Stimulated activated CD4-positive, alpha-beta T cell treated with anti-CD3 and anti-CD28 coated beads, Interleukin-4, amount 100 ng/mL, for 1 hour (primary cell): ENCODE measurements around the gene RGSL1.
"Not testable (repeated sequence)": the region's sequence is repeated elsewhere in the genome, so short reads cannot be mapped to it uniquely, and the experiment has no call there.

Source experiments
- DNase-seq: peaks from one replicate; pipeline ENCODE4 v3.0.0-alpha.2; 2020

RGSL1 gene

GRCh38 chr1:182447124-182447523, 2.8 kb upstream of the RGSL1 start:
- DNase-seq: not testable (repeated sequence)

GRCh38 chr1:182447660-182448059, 2.3 kb upstream of the RGSL1 start:
- DNase-seq: no peak

- DNase-seq: no peak
These were observed 3.7 kb downstream of the RGSL1 start for GRCh38 chr1:182453631-182454030.

GRCh38 chr1:182457844-182458243, 7.9 kb downstream of the RGSL1 start:
- DNase-seq: no peak

GRCh38 chr1:182459949-182460348, 10.0 kb downstream of the RGSL1 start:
- no peak for DNase-seq

- no peak for DNase-seq
These were observed 10.6 kb downstream of the RGSL1 start for GRCh38 chr1:182460550-182460951.

- no peak for DNase-seq
These were observed 23.6 kb downstream of the RGSL1 start for GRCh38 chr1:182473556-182473955.

- no peak for DNase-seq
These were observed 26.7 kb downstream of the RGSL1 start for GRCh38 chr1:182476625-182477024.

GRCh38 chr1:182478238-182478637, 28.3 kb downstream of the RGSL1 start:
- DNase-seq: no peak

GRCh38 chr1:182484067-182484466, 34.1 kb downstream of the RGSL1 start:
- no peak for DNase-seq

- DNase-seq: no peak
These were observed 34.7 kb downstream of the RGSL1 start for GRCh38 chr1:182484531-182485257.

GRCh38 chr1:182485861-182486260, 35.9 kb downstream of the RGSL1 start:
- DNase-seq: no peak

GRCh38 chr1:182488803-182489202, 38.9 kb downstream of the RGSL1 start:
- no peak for DNase-seq

- no peak for DNase-seq
These were observed 43.1 kb downstream of the RGSL1 start for GRCh38 chr1:182493063-182493462.

- DNase-seq: no peak
These were observed 45.1 kb downstream of the RGSL1 start for GRCh38 chr1:182495002-182495401.

GRCh38 chr1:182495693-182496092, 45.7 kb downstream of the RGSL1 start:
- no peak for DNase-seq

GRCh38 chr1:182507685-182508084, 57.7 kb downstream of the RGSL1 start:
- no peak for DNase-seq

- DNase-seq: no peak
These were observed 65.6 kb downstream of the RGSL1 start for GRCh38 chr1:182515556-182515955.

GRCh38 chr1:182520736-182521135, 70.8 kb downstream of the RGSL1 start:
- no peak for DNase-seq

- DNase-seq: no peak
These were observed 75.4 kb downstream of the RGSL1 start for GRCh38 chr1:182525342-182525741.

GRCh38 chr1:182527680-182528079, 77.7 kb downstream of the RGSL1 start:
- DNase-seq: no peak

- not testable (repeated sequence) for DNase-seq
These were observed 78.3 kb downstream of the RGSL1 start for GRCh38 chr1:182528206-182528605.

GRCh38 chr1:182533896-182534295, 84.0 kb downstream of the RGSL1 start:
- DNase-seq: no peak

- no peak for DNase-seq
These were observed 99.4 kb downstream of the RGSL1 start for GRCh38 chr1:182549346-182549745.

GRCh38 chr1:182549811-182550210, 99.9 kb downstream of the RGSL1 start:
- no peak for DNase-seq
